ENCODE data around the gene CPNE8.

Gene CPNE8

DNA sequence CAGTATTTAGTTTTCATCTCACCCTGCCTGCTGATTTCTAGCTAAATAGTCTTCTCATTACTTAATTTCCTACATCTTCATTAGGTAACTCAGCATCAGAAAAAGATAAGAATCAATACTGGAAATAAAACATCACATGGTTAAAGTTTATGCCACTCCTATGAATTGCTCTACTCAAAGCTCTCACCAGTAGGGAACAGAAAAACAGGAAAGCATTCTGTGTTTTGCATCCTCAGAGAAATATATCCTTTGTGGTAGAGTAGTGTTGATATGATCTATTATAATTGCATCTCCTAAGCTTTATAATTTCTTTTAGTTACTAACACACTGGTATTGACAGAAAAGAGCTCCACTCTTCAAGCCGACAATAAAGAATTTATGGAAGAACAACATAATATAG lies 9.9 kb downstream of the CPNE8 start:
- no peak for DNase-seq (ENCODE audit: low read depth, low spot score)

DNA sequence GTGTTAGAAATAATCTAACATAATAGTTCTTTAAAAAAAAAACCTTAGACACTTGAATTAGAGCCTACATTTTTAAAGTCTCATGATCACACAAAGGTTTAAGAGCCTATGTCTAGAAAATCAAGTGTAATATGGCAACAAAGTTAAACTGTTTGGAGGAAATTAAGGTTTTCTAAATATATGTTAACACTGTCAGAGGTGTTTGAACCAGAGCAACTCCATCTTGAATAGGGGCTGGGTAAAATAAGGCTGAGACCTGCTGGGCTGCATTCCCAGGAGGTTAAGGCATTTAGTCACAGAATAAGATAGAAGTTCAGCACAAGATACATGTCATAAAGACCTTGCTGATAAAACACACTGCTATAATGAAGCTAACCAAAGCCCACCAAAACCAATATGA lies 12.4 kb downstream of the CPNE8 start:
- no peak for DNase-seq (ENCODE audit: low read depth, low spot score)

DNA sequence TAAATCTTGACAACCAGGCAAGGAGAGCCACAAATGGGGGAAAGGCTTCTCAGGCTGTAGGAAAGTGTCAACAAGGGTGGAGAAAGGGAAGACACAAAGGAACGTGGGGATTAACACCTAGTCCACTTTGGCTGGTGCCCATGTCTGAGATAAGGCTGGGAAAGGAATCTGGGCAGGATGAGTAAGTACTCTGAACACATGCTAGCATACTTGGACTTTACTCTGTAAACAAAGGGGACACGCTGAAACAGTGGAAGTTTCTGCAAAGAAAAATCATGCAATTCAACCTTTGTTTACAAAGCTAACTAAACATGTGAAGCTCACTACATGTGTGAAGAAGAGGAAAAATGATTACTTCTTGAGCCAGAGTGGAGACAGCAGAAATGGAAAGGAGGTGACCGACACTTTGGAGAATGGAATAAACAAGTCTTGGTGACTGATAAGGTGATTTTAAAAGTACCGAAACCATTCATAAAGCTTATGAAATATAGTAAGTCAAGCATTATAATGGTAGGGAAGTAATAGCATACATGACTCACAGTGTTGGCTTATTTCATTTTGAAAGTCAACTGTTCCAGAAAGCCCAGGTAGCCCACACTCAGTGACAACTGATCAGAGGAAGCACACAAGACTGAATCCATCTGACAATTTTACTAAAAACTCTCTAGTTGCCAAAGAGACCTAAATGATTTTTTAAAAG lies 13.2 kb downstream of the CPNE8 start:
- DNase-seq (ENCODE audit: low read depth, low spot score): no peak

DNA sequence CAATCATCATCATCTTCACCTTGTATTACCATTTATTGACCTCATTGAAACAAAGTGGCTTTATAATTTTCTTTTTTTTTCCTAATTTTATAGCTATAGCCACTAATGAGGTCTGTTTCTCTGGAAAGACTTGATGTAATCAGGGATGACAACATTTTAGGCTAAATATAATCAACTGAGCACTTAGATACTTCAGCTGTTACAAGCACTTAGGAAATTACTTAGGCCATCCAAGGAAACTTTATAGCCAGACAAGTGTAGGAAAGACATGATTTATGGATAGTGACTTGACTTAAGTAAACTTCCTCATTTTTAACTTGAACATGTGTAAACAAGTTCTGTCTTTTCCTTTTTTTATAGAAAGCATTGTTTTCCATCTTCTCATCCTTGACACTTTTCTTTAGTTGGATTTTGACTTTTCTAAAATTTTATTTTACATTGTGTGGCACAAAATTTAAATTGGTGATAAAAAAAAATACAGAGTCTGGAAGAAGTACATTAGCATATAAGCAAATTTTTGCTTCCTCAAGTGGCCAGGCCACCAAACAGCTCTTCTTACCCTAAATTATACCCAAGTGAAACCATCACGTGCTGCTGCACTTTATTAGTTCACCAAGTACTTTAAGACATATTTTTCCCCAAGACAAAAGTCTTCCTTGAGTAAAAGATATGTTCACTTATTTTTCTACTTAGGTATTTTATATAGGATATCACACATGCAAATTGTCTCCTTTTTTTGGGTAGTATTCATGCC lies 15.1 kb downstream of the CPNE8 start:
- no peak for DNase-seq (ENCODE audit: low read depth, low spot score)

DNA sequence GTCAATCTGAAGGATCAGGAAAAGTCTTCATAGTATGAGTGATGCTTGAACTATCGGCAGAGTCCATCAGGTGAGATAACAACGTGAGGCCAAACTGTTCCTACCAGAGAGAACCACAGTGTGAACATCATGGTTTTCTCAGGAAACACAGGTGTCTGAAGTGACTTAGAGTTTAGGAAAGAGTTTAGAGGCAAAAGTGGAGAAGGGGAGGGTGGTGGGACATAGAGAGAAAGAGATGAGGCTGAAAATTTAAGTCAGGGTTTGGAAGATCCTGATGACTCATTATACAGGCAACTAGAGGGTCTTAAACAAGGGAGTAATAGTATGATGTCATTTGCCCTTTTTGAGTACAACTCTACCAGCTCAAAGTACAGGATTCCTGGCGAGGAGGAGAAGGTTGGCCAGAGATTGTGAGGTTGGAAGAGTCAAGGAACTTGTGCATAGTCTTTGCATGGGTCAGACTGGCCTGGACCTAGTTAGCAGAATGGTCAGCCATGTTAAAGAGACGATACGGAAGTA lies 16.0 kb downstream of the CPNE8 start:
- no peak for DNase-seq (ENCODE audit: low read depth, low spot score)

DNA sequence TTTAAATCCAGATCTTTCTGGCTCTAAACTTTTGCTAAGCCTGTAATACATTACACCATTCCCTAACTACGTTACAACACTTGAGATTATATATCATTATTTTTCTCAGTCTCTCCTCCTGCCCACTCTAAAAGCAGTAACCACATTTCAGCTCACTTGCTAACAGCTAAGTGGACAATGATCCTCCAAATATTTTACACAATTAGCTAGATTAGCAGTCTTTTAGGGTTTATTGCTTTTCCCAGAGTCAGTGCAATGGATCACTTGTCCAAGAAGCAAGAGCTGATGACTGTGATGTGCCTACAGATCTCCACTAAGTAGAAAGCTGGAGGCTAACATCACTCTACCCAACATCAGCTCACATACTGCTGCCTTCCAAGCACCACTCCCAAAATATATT lies 17.6 kb downstream of the CPNE8 start:
- DNase-seq (ENCODE audit: low read depth, low spot score): no peak

DNA sequence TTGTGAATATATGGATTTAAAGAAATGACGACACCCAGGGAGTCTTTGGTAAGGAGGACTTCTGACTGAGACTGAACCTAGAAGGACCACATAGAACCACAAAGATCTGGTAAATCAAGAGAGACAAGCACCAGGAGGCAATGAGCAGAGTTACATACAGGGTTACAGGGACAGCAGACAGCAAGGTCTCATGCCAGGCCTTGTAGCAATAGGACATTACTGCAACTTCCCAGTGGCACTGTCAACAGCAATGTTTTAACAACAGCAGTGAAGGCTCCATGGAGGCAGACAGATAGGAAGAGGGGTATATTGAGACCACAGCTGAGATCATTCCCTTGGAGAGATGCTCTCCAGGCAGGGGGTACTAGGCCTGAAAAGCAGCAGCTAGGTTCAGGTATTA lies 18.5 kb downstream of the CPNE8 start:
- DNase-seq (ENCODE audit: low read depth, low spot score): no peak

DNA sequence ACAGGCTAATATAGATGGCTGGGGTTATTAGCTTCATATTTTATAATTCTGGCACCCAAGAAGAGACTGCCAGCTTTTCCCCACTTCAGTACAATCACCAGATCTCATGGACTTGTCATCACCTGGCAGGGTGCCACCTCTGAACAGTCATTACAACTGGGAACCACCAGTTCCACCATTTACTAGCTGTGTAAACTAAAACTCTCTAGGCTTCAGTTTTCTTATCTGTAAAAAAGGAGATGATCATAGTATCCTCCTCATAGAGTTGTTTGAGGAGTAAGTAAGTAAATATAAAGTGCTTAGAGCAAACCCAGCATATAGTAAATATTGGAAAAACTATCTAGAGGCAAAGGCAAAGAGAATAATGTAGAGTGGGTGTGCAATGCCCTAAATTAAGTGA lies 19.3 kb downstream of the CPNE8 start:
- DNase-seq (ENCODE audit: low read depth, low spot score): no peak

DNA sequence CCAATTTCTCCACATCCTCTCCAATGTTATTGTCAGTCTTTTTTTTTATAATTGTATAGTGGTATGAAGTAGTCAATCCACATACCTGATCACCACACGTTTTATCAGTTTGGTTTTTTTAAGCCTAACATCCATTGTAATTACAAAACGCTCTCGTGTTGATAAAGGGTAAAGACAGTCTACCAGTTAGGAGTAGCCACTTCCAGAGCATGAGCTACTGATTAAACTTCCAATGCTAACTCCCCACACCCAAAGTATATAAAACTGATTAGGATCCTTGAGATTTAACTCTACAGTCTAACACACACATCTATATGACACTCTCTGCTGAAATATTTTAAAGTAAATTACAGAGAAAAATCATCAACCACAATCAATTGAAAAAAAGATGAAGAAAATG lies 20.7 kb downstream of the CPNE8 start:
- no peak for DNase-seq (ENCODE audit: low read depth, low spot score)

DNA sequence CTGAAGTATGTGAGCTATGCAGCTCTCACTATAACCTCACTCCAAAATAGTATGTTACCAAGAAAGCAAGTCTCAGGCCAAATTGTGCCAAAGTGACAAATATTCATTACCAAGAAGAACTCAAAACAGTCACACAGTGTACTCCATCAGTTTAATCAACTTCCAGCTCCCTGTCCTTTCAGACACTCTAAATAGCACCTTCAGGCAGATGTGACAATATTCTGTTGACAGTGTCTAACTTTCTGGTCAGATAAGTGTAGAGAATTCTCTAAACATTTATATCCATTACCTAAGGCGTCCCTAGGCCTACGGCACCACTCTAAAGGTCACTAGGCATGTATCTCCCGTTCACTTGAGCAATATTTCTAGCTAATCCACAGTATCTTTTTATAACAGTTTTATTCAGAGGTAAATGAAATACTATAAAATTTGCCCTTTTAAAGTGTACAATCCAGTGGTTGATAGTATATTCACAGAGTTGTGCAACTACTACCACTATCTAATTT lies 21.7 kb downstream of the CPNE8 start:
- DNase-seq (ENCODE audit: low read depth, low spot score): no peak

DNA sequence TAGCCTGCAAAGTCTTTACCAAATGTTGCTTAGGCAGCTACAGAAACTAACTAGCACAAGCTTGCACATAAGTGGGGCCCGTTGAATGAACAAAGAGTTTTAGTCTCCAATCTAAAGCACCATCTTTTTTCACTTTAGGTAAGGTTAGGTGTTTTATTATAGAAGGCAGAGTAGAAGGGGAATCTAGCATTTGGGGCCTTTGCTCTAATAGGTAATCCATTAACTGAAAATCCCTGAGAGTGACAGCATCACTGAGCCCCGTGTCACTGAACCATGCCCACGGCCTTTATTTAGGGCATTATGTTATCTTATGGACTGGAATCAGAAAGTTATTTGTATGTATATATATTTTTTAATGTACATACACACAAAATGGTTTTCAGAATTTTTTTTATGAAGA lies 25.1 kb downstream of the CPNE8 start:
- no peak for DNase-seq (ENCODE audit: low read depth, low spot score)

DNA sequence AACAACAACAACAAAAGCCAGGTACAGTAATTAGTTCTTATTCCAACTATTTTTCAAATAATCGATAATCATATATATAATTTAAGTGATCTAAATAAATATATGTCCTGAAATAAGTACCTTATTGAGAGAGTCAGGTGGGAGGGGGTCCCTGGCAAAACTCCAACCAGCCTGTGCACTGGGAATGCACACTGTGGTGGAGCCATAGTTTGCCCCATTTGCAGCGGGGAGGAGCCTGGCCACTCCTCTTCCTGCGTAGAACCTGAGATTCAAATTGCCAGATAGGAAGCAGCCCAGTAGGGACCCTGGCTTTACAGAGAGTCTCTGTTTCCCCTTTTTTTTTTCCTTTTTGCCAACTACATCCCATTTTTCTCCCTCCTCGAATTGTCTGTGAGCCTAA lies 26.4 kb downstream of the CPNE8 start:
- DNase-seq (ENCODE audit: low read depth, low spot score): no peak

DNA sequence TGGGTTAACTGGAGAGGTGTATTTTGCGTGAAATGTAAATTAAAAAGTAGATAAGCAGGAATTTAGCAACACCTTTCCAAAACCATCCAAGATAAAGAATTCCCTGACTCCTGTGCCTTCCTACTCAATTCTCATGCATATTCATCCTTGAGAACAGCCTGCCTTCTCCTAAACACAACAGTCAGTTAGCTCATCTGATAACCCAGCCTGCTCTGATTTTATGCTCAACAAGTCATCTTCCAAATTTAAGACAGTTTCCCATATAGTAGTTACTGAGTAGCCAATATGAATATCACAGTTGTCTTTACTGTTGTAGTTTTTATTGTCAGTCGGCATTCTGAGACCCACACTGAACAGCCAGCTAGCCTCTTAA lies 27.1 kb downstream of the CPNE8 start:
- no peak for DNase-seq (ENCODE audit: low read depth, low spot score)

DNA sequence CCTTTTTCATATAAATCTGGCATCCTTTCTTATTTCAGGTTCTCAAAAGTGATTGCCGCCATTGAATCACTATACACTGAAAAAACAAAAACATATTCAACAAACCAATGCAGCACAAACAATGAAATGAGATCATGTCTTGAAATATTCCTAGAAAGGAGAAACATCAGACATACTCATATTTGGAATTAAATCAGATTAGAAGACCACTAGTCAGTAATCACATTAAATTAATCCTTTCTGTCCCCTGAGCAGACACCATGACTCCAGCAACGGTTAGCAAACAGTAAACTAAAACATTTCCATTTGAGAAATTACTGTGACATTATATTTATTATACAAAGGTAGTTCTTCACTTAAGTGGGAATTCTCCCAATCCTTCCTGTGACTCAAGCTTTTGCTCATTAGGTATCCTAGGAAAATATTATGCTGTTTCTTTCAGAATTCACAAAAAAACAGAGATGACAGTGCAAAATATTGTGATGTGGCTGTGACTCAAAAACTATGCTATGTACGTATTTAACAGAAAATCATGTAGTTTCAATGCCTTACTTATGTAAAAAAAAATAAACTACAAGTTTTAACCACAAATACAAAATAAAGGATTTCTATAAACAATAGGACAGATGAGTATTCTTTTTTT lies 29.7 kb downstream of the CPNE8 start:
- no peak for DNase-seq (ENCODE audit: low read depth, low spot score)

DNA sequence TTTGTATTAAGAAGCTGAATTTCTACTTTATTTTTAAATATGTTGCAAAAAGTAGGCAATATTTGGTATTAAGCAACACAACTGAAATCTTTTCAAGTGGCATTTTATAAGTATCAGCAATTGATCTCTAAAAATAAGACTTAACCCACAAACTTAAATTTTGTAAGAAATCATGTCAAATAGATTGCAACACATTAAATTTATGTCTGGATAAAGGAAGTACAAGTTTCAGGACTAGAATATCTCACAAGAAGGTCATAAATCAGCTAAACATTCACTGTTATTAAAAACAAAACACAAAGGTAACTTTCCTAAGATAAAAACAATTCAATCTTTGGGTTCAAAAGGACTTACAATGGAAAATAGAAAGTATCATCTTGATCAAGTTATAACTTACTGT lies 32.8 kb downstream of the CPNE8 start:
- DNase-seq (ENCODE audit: low read depth, low spot score): no peak

DNA sequence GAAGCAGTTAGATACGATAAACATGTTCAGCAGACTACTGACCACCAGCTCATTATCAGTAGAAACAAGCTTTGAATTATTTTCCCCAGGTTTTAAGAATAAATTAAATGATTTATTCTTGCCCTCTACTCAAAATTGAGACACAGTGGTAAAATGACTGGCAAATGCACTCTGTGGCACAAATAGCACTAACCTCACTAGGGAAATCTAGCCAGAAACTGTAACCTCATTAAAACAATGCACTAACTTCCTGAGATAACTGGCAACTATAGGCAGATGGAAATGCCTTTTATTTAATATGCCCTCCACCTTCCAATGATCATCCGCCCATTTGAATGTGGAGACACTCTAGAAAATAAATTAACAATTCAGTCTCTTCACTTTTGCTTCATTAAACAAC lies 33.2 kb downstream of the CPNE8 start:
- no peak for DNase-seq (ENCODE audit: low read depth, low spot score)

DNA sequence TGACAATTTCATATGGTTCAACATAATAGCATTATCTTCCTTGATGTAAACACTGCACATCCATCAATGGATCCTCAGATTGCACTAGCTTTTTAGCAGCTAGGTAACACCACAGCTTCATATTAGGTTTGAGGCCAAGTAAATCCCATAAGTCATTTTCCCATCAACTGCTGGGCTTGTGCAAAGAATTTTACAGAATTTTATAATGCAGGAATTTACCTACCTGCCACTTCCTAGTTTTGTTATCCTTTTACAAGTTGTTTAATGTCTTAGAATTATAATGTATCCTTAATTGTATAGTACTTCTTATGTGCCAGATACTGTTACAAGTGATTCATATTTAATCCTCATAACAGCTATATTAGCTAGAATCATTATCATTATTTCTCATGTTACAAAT lies 36.4 kb downstream of the CPNE8 start:
- DNase-seq (ENCODE audit: low read depth, low spot score): no peak

DNA sequence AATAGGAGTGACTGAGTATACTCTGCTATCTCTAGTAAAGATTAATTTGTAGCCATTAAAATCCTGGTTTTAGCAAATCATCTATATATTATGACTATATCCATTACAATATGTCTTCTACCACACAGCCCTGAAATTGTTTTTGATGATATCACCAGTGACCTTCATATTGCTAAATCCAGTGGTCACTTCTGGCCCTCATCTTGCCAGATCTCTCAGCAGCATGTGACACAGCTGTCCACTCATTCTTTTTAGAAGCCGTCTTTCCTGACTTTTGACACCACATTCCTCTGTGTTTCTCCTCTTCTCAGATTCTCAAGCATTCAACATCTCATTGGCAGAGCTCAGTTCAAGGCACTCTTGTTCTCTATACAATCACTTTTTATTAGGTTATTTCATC lies 54.9 kb downstream of the CPNE8 start:
- DNase-seq (ENCODE audit: low read depth, low spot score): no peak

DNA sequence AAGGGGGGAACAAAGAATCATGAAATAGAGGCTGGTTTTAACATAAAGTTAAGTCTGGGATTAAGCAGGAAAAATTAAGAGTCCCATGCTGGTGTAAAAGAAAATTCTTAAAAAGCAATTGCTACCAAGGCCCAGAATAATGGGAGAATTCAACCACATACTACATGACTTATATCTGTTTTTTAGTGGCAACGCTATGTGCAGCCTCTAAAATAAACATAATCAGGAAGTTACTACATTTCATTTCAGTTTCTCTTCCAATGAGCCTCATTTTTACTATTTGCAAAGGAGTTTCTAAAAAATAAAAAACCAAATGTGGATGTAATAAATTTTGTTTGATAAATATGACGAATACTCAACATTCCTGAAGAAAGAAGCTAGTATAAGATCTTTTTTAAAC lies 58.1 kb downstream of the CPNE8 start:
- no peak for DNase-seq (ENCODE audit: low read depth, low spot score)

DNA sequence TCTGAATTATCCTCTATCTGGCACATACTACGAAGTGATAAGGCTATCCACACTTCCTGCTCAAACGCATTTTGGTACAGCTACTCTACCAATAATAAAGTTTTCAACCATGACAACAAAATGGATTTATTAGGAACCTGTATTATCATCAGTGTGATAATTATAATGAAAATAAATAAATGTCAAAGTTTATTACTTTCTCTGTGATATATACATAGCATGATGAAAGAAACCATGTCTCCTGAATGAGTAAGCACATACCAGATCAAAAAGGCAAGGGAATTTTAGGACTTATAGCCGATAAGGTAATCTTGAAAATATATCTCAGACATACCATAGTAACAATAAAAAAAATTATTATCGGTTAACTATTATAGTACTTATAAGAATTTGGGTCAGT lies 61.1 kb downstream of the CPNE8 start:
- no peak for DNase-seq (ENCODE audit: low read depth, low spot score)

DNA sequence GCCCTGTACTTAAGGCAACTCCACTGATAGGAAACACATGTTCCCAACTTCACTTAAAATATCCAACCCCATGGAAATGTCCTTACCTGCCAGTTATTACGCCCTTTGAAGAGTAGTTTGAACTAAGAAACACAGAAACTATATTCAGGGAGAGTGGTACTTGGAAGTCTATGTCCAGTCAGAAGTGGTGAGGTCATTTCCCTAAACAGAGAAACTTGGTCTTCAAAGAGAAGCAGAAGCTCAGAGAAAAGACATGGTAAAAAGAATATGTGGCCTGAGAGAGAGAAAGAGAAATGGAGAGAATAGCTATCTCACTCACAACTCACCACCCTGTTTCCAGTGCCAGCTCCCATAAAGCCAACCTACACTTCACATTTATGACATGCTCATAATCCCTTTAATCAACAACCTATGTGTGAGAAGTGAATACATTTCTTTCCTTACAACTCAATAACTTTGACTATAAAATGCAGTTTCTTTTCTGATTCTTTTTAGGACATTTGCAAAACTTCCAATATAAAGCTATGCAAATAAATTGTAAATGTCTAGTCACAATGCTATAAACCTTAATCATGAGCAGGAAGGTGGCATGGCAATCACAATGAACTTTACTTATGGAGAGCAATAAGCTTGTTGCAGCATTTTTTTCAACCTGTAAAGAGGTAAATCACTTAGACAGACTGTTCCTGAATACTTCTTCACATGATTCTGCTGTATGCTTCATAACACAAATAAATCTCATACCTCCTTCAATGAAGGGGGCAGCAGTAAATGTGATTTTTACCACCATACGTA lies 67.1 kb downstream of the CPNE8 start:
- DNase-seq (ENCODE audit: low read depth, low spot score): no peak

DNA sequence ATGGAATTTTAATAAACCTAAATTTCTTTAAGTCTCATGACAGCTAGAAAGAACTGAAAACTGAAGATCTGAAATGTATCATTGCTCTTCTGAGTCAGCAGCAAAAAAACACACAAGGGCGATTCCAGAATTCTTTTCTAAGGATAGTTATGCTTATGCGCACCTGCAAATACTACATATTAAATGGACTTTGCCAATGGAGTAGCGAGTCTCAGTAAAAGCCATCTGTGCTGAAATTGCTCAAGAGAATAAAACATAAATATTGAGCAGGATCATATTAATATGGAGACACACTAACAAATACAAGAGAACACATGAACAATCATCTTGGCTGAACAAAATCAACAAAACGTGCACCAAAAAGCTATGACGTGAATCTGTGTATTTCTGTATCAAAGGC lies 73.7 kb downstream of the CPNE8 start:
- DNase-seq (ENCODE audit: low read depth, low spot score): no peak
